ENCODE results near the gene SIAE.

GRCh38 chr11:124682443-124682842 lies 8.9 kb upstream of the SIAE start:
- TF ChIP-seq POLR2AphosphoS5 (IDR thresholded peaks at IDR 0.05; ENCODE audit: low read depth, low read length) (no peak), POLR2A (IDR thresholded peaks at IDR 0.05; ENCODE audit: low read depth, low read length) (no peak), TAF1 (IDR thresholded peaks at IDR 0.05; ENCODE audit: low read depth, low read length) (no peak), PAX5 (IDR thresholded peaks at IDR 0.05; ENCODE audit: insufficient read depth, low read length, severe bottlenecking) (no peak), POU2F2 (IDR thresholded peaks at IDR 0.05; ENCODE audit: low read depth, low read length) (no peak)

Data from GM12891 (cell line).